Fibroblast of skin of right quadriceps (primary cell): ENCODE data around the gene ARHGEF33.

Source experiments
- DNase-seq: peaks from one replicate; pipeline ENCODE4 v3.0.0-alpha.2; 2013

ARHGEF33 gene

GRCh38 chr2:38889575-38889974 lies at the start of gene ARHGEF33:
Gene ARHGEF33, plus strand, starts transcription at chr2:38889875. Its CDS starts 29,573 bp downstream, at chr2:38919448.
- no peak for DNase-seq

- no peak for DNase-seq
Measured at GRCh38 chr2:38850045-38850444, 39.6 kb upstream of the ARHGEF33 start.

GRCh38 chr2:38856165-38856564 lies 33.5 kb upstream of the ARHGEF33 start:
- peak; percentile 6 for DNase-seq

- DNase-seq = no peak
Measured at GRCh38 chr2:38862476-38862875, 27.2 kb upstream of the ARHGEF33 start.

GRCh38 chr2:38863061-38863695 lies 26.5 kb upstream of the ARHGEF33 start:
- DNase-seq = no peak

GRCh38 chr2:38866773-38867443 lies 22.8 kb upstream of the ARHGEF33 start:
- no peak for DNase-seq

- no peak for DNase-seq
Measured at GRCh38 chr2:38871432-38871831, 18.2 kb upstream of the ARHGEF33 start.

- no peak for DNase-seq
Measured at GRCh38 chr2:38873763-38874162, 15.9 kb upstream of the ARHGEF33 start.

GRCh38 chr2:38875227-38875575 lies 14.5 kb upstream of the ARHGEF33 start:
- DNase-seq = peak; percentile 1

GRCh38 chr2:38875576-38876367 lies 13.9 kb upstream of the ARHGEF33 start, which contains the start of the genes DHX57 and MORN2:
Gene DHX57, minus strand, starts transcription at chr2:38875934. Its CDS starts 7,529 bp downstream, at chr2:38868405.
Gene MORN2, plus strand, starts transcription at chr2:38875976.
- DNase-seq = peak; percentile 75

- DNase-seq = no peak
Measured at GRCh38 chr2:38876407-38876806, 13.3 kb upstream of the ARHGEF33 start.

GRCh38 chr2:38886063-38886462 lies 3.6 kb upstream of the ARHGEF33 start:
- no peak for DNase-seq

- DNase-seq = no peak
Measured at GRCh38 chr2:38887347-38887746, 2.3 kb upstream of the ARHGEF33 start.

- no peak for DNase-seq
Measured at GRCh38 chr2:38887902-38888554, 1.6 kb upstream of the ARHGEF33 start.

GRCh38 chr2:38889045-38889444 lies 630 bp upstream of the ARHGEF33 start:
- DNase-seq = no peak

GRCh38 chr2:38892819-38893218 lies 3.1 kb downstream of the ARHGEF33 start:
- DNase-seq = no peak

GRCh38 chr2:38898256-38898655 lies 8.6 kb downstream of the ARHGEF33 start:
- DNase-seq = no peak

- no peak for DNase-seq
Measured at GRCh38 chr2:38900726-38901125, 11.1 kb downstream of the ARHGEF33 start.

- DNase-seq = no peak
Measured at GRCh38 chr2:38905251-38905650, 15.6 kb downstream of the ARHGEF33 start.

- no peak for DNase-seq
Measured at GRCh38 chr2:38907242-38907641, 17.6 kb downstream of the ARHGEF33 start.

GRCh38 chr2:38907743-38908562 lies 18.3 kb downstream of the ARHGEF33 start:
- DNase-seq = no peak

GRCh38 chr2:38909872-38910271 lies 20.2 kb downstream of the ARHGEF33 start:
- DNase-seq = no peak
